GM12892 (cell line): Measurements from ENCODE around the gene C1orf52.

Experiments
- POLR2A ChIP-seq: IDR thresholded peaks from 2 replicates; pipeline ENCODE4 v1.6.1; 2011; ENCODE audit warnings: low read depth, low read length, control low read depth
- POLR2AphosphoS5 ChIP-seq: IDR thresholded peaks from 2 replicates; pipeline ENCODE4 v1.6.1; 2011; ENCODE audit warnings: low read depth, low read length, control low read depth
- TAF1 ChIP-seq: IDR thresholded peaks from 2 replicates; pipeline ENCODE4 v1.6.1; 2011; ENCODE audit warnings: low read depth, mild to moderate bottlenecking, control low read depth, low read length, borderline replicate concordance

DNA sequence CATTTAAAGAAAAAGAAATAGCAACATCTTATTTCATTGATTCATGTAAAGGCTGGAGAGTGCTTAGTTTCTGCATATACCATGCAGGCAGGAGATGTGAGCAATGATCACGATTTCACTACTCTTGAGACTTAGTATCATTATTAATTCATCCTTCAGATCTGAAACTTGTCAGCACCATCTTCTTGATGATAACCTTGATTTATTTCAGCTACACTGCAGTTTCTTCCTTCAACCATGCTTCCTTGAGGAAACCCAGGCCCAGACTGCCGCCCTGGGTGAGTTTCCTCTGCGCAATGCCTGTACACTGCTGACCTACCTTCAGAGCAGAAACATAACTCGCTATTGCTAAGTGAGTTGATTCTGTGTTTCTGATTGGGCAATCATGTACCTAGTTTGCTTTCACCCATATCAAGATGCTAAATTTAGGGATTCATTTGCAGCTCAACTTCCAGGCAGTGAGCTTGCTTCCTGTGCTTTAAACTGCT lies 30.4 kb upstream of the C1orf52 start:
- TF ChIP-seq POLR2AphosphoS5 (no peak), POLR2A (0 out of 2 replicates have a peak, but pooled peaks have one; percentile 26), TAF1 (no peak)
